ENCODE measurements around the gene PPIL6.
"Not testable (repeated sequence)": the region's sequence is repeated elsewhere in the genome, so short reads cannot be mapped to it uniquely, and the experiment has no call there.

The PPIL6 gene

GRCh38 chr6:109466212-109466923 lies 25.9 kb upstream of the PPIL6 start:
- no peak for DNase-seq

- DNase-seq = no peak
Measured at GRCh38 chr6:109465772-109466171, 25.3 kb upstream of the PPIL6 start.

- DNase-seq = no peak
Measured at GRCh38 chr6:109461733-109462526, 21.5 kb upstream of the PPIL6 start.

- DNase-seq = not testable (repeated sequence)
Measured at GRCh38 chr6:109461205-109461604, 20.8 kb upstream of the PPIL6 start.

GRCh38 chr6:109460161-109460829 lies 19.9 kb upstream of the PPIL6 start:
- DNase-seq = no peak

- no peak for DNase-seq
Measured at GRCh38 chr6:109458774-109459531, 18.5 kb upstream of the PPIL6 start.

- no peak for DNase-seq
Measured at GRCh38 chr6:109457562-109457996, 17.2 kb upstream of the PPIL6 start.

GRCh38 chr6:109456710-109457561 lies 16.5 kb upstream of the PPIL6 start:
- peak; percentile 19 for DNase-seq

- no peak for DNase-seq
Measured at GRCh38 chr6:109456111-109456583, 15.7 kb upstream of the PPIL6 start.

GRCh38 chr6:109455437-109456110 lies 15.1 kb upstream of the PPIL6 start, which contains the start of gene MICAL1:
Gene MICAL1, minus strand, starts transcription at chr6:109455772. Its CDS starts 1,576 bp downstream, at chr6:109454196.
- DNase-seq = peak; percentile 60

- DNase-seq = no peak
Measured at GRCh38 chr6:109454496-109455436, 14.3 kb upstream of the PPIL6 start.

- no peak for DNase-seq
Measured at GRCh38 chr6:109453594-109454495, 13.4 kb upstream of the PPIL6 start.

GRCh38 chr6:109453156-109453555 lies 12.7 kb upstream of the PPIL6 start:
- DNase-seq = no peak

- no peak for DNase-seq
Measured at GRCh38 chr6:109452181-109452580, 11.8 kb upstream of the PPIL6 start.

- DNase-seq = no peak
Measured at GRCh38 chr6:109451376-109451775, 10.9 kb upstream of the PPIL6 start.

GRCh38 chr6:109450801-109451200 lies 10.4 kb upstream of the PPIL6 start:
- no peak for DNase-seq

- no peak for DNase-seq
Measured at GRCh38 chr6:109449795-109450673, 9.6 kb upstream of the PPIL6 start.

All from HCEC 1CT (cell line).